GM06990 (cell line): ENCODE data around the gene KMO.
A peak's percentile ranks its signal among the peaks of the same experiment; 100 is the strongest.

Source experiments
- DNase-seq: peaks from one replicate; pipeline ENCODE4 v3.0.0-alpha.2; 2011; ENCODE audit not compliant: insufficient read length; ENCODE audit errors: extremely low read depth
- H3K27me3 ChIP-seq: replicated peaks from 2 replicates; pipeline ENCODE4 v1.6.0; 2011; ENCODE audit warnings: low read length; ENCODE audit not compliant: control insufficient read depth, insufficient read depth
- H3K36me3 ChIP-seq: 2 replicates; pipeline ENCODE4 v1.5.1; 2011; ENCODE audit warnings: low read length; ENCODE audit not compliant: control insufficient read depth, insufficient read depth
- H3K4me3 ChIP-seq: replicated peaks from 2 replicates; pipeline ENCODE4 v1.5.1; 2011; ENCODE audit warnings: low read depth, mild to moderate bottlenecking, control low read depth, low read length
- TF ChIP-seq, protein P1 (sequence below): IDR thresholded peaks from 2 replicates; pipeline ENCODE4 v1.5.1; 2011; ENCODE audit warnings: low read length, control low read depth, mild to moderate bottlenecking, inconsistent platforms; ENCODE audit not compliant: insufficient read depth, poor library complexity, severe bottlenecking

Gene KMO

DNA sequence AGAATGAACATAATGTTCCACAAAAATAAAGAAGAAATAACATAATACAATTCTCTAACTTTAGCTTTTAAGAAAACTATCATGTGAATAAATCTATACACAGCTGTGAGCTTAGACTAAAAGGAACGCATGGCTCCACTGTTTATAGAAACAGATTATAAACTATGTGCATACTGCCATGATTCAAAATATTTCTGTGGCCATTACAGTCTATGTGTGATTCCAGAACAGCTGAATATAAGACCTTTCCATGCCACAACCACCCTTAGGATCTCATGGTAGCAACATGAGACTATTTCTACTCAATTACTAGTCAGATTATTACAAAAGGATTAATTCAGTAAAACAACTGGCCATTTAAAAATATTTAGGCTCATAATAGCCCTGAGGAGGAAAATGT, 104.1 kb downstream of the KMO start:
- TF ChIP-seq, protein P1, sequence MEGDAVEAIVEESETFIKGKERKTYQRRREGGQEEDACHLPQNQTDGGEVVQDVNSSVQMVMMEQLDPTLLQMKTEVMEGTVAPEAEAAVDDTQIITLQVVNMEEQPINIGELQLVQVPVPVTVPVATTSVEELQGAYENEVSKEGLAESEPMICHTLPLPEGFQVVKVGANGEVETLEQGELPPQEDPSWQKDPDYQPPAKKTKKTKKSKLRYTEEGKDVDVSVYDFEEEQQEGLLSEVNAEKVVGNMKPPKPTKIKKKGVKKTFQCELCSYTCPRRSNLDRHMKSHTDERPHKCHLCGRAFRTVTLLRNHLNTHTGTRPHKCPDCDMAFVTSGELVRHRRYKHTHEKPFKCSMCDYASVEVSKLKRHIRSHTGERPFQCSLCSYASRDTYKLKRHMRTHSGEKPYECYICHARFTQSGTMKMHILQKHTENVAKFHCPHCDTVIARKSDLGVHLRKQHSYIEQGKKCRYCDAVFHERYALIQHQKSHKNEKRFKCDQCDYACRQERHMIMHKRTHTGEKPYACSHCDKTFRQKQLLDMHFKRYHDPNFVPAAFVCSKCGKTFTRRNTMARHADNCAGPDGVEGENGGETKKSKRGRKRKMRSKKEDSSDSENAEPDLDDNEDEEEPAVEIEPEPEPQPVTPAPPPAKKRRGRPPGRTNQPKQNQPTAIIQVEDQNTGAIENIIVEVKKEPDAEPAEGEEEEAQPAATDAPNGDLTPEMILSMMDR: no peak
- no peak for DNase-seq
- Histone ChIP-seq H3K27me3 (no peaks in the 10 kb centered on the region), H3K36me3 (peaks cover 2% of the 10 kb centered on the region; the same call in 1 of the 2 replicates), H3K4me3 (no peak overlapping the region)

- TF ChIP-seq, protein P1: no peak
- H3K4me3 ChIP-seq: no peak overlapping the region
- H3K36me3 ChIP-seq: peaks cover 2% of the 10 kb centered on the region; the same call in 1 of the 2 replicates
- no peak for DNase-seq
- no peaks in the 10 kb centered on the region for H3K27me3 ChIP-seq
Observed at GRCh38 chr1:241637046-241637590, 104.9 kb downstream of the KMO start.

GRCh38 chr1:241637604-241638003, 105.4 kb downstream of the KMO start:
- TF ChIP-seq, protein P1: no peak
- no peak overlapping the region for H3K4me3 ChIP-seq
- no peak for DNase-seq
- H3K27me3 ChIP-seq: no peaks in the 10 kb centered on the region
- peaks cover 2% of the 10 kb centered on the region; the same call in 1 of the 2 replicates for H3K36me3 ChIP-seq

DNA sequence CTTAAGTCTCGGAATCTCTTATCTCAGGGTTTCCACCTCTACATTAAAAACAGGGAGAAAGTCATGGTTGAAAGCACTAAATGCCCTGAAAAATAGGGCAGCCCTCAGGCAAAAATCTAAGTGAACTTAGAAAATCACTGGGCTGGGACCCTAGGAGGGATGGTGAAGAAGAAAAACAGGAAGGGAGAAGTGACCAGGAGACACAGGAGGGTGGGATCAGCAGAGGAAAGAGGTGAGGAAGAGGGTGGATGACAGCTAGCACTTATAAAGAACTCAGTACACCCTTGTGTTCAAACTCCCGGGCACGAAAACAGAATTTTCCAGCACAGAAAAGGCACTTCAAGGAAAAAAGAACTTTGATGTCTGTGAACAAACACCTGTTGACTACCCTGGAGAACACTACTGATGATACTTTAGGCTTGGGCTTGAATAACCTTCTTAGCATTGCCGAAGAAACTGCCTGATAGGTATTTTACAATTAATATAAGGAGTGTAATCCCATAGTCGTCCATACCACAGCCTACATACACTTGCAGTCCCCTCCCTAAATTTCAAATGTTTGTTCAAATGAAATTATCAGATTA, 106.0 kb downstream of the KMO start:
- no peak for DNase-seq
- TF ChIP-seq, protein P1: no peak
- no peaks in the 10 kb centered on the region for H3K27me3 ChIP-seq
- H3K4me3 ChIP-seq: peak overlapping the region; percentile 98
- H3K36me3 ChIP-seq: peaks cover 2% of the 10 kb centered on the region; the same call in 1 of the 2 replicates

GRCh38 chr1:241638909-241639622, 106.9 kb downstream of the KMO start:
- H3K36me3 ChIP-seq: peaks cover 2% of the 10 kb centered on the region; the same call in 1 of the 2 replicates
- no peak for DNase-seq

More at GRCh38 chr1:241638909-241639622, 106.9 kb downstream of the KMO start:
- TF ChIP-seq, protein P1: no peak
- peak overlapping the region; percentile 98 for H3K4me3 ChIP-seq
- no peaks in the 10 kb centered on the region for H3K27me3 ChIP-seq
